ENCODE data around the gene TSSC4.

TSSC4 gene

GRCh38 chr11:2420502-2421225 lies 20.1 kb downstream of the TSSC4 start:
- peak; percentile 44 to 61 (median 48) for DNase-seq

- DNase-seq = no peak
Observed at GRCh38 chr11:2421226-2421994, 20.9 kb downstream of the TSSC4 start.

- no peak for DNase-seq
Observed at GRCh38 chr11:2421996-2422395, 21.4 kb downstream of the TSSC4 start.

GRCh38 chr11:2422461-2423156 lies 22.1 kb downstream of the TSSC4 start:
- no peak for DNase-seq

GRCh38 chr11:2423157-2424025 lies 22.8 kb downstream of the TSSC4 start:
- no peak for DNase-seq

GRCh38 chr11:2424811-2425495 lies 24.4 kb downstream of the TSSC4 start:
- DNase-seq = no peak

- no peak for DNase-seq
Observed at GRCh38 chr11:2425506-2425905, 25.0 kb downstream of the TSSC4 start.

GRCh38 chr11:2426221-2426620 lies 25.7 kb downstream of the TSSC4 start:
- DNase-seq = no peak

- no peak for DNase-seq
Observed at GRCh38 chr11:2426826-2427521, 26.4 kb downstream of the TSSC4 start.

GRCh38 chr11:2427721-2428321 lies 27.3 kb downstream of the TSSC4 start:
- no peak for DNase-seq

GRCh38 chr11:2428322-2428795 lies 27.8 kb downstream of the TSSC4 start:
- peak; percentile 73 to 87 (median 82) for DNase-seq

GRCh38 chr11:2431395-2431794 lies 30.8 kb downstream of the TSSC4 start:
- DNase-seq = no peak

GRCh38 chr11:2432171-2432621 lies 31.6 kb downstream of the TSSC4 start:
- no peak for DNase-seq

GRCh38 chr11:2432628-2433071 lies 32.1 kb downstream of the TSSC4 start:
- no peak for DNase-seq

- DNase-seq = no peak
Observed at GRCh38 chr11:2433106-2433925, 32.8 kb downstream of the TSSC4 start.

- DNase-seq = no peak
Observed at GRCh38 chr11:2434008-2434407, 33.5 kb downstream of the TSSC4 start.

- no peak for DNase-seq
Observed at GRCh38 chr11:2434506-2435255, 34.1 kb downstream of the TSSC4 start.

GRCh38 chr11:2435288-2436012 lies 34.9 kb downstream of the TSSC4 start:
- DNase-seq = no peak

Measured in activated CD4-positive, CD25-positive, alpha-beta regulatory T cell (primary cell).